ENCODE results near the gene CHST8.
"Not testable (repeated sequence)": the region's sequence is repeated elsewhere in the genome, so short reads cannot be mapped to it uniquely, and the experiment has no call there.

The CHST8 gene

GRCh38 chr19:33646306-33646705 lies 24.6 kb downstream of the CHST8 start:
- DNase-seq: no peak

GRCh38 chr19:33647146-33647545 lies 25.4 kb downstream of the CHST8 start:
- DNase-seq: no peak

- DNase-seq: no peak
Measured at GRCh38 chr19:33649627-33650305, 28.0 kb downstream of the CHST8 start.

- DNase-seq: no peak
Measured at GRCh38 chr19:33653684-33654083, 31.9 kb downstream of the CHST8 start.

- no peak for DNase-seq
Measured at GRCh38 chr19:33654840-33655508, 33.2 kb downstream of the CHST8 start.

GRCh38 chr19:33659835-33660234 lies 38.1 kb downstream of the CHST8 start:
- no peak for DNase-seq

GRCh38 chr19:33660410-33661124 lies 38.8 kb downstream of the CHST8 start:
- DNase-seq: no peak

GRCh38 chr19:33661336-33661735 lies 39.6 kb downstream of the CHST8 start:
- DNase-seq: no peak

GRCh38 chr19:33662391-33663092 lies 40.8 kb downstream of the CHST8 start:
- DNase-seq: no peak

GRCh38 chr19:33663316-33663715 lies 41.6 kb downstream of the CHST8 start:
- DNase-seq: not testable (repeated sequence)

- DNase-seq: no peak
Measured at GRCh38 chr19:33664744-33665143, 43.0 kb downstream of the CHST8 start.

- no peak for DNase-seq
Measured at GRCh38 chr19:33665776-33666595, 44.2 kb downstream of the CHST8 start.

GRCh38 chr19:33667141-33667650 lies 45.4 kb downstream of the CHST8 start:
- no peak for DNase-seq

- no peak for DNase-seq
Measured at GRCh38 chr19:33667881-33668280, 46.1 kb downstream of the CHST8 start.

- DNase-seq: no peak
Measured at GRCh38 chr19:33668968-33669367, 47.2 kb downstream of the CHST8 start.

- no peak for DNase-seq
Measured at GRCh38 chr19:33669376-33669775, 47.6 kb downstream of the CHST8 start.

GRCh38 chr19:33670398-33670797 lies 48.6 kb downstream of the CHST8 start:
- DNase-seq: no peak

- DNase-seq: no peak
Measured at GRCh38 chr19:33671211-33671610, 49.5 kb downstream of the CHST8 start.

GRCh38 chr19:33673258-33673875 lies 51.6 kb downstream of the CHST8 start:
- no peak for DNase-seq

- DNase-seq: no peak
Measured at GRCh38 chr19:33673996-33674625, 52.4 kb downstream of the CHST8 start.
